GM21825 (cell line): ENCODE data around the gene LRRC56.
A peak's percentile ranks its signal among the peaks of the same experiment; 100 is the strongest.

Source experiments
- ATAC-seq: cut with Tn5 transposase; IDR thresholded peaks from one replicate; pipeline ENCODE4 v1.9.1; 2021; ENCODE audit warnings: mild to moderate bottlenecking, moderate library complexity; ENCODE audit not compliant: unreplicated experiment

Gene LRRC56

DNA sequence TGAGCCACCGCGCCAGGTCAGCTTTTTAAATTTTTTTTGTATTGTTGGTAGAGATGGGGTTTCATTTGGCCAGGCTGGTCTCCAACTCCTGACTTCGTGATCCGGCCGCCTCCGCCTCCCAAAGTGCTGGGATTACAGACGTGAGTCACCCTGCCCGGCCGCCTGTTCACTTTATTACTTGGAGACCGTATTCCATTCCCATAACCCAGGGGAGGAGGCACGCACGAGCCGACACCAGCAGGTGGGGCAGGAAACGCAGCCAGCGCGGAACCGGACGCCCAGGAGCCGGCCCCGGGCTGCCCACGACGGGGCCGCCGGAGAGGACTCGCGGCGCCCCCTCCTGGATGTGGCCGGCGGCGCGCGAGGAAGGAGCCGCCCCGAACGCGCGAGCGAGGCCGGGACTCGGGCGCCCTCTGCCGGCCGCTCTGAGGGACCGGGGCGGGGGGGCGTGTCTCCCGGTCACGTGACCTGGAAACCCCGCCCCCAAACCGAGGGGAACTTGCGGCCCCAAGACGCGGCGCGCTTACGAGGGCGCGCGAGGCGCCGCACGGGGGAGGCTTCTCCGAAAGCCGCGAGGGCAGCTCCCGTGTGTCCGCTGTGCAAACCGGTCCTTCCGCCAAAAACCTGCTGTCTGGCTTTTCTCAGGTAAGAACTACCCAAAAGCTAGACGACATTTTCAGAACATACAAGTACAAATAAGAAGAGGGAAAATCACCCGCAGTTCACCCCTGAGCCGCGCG, 18.7 kb upstream of the LRRC56 start:
- peak; percentile 84 for ATAC-seq

DNA sequence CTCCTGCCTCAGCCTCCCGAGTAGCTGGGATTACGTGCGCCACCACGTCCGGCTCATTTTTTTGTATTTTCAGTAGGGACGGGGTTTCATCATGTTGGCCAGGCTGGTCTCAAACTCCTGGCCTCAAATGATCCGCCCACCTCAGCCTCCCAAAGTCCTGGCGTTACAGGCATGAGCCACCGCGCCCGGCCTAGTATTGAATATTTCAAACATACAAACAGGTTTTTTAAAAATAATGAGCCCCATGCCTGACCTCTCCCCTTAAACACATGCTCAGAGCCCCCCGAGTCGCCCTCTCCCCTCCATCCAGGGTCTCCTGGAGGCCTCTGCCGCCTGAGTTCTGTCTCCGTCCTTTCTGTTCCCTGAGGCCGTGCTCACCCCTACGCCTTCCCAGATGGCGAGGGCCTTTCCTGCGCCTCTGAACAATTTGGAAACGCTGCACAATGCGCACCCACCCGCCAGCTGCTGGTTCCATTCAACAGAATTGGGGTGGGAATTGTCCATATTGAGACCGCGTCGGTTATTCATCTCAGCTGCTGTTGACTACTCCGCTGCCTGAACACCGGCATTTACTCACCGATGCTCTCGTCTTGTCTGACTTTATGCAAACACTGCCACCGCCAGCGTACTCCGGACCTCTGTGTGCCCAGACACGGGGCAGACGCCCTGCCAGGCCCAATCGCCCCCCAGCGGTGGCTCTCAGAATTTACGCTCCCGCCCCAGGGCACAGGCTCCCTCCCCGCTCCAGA, 16.7 kb upstream of the LRRC56 start:
- no peak for ATAC-seq

GRCh38 chr11:521177-521688, 16.1 kb upstream of the LRRC56 start:
- no peak for ATAC-seq

- no peak for ATAC-seq
Measured at GRCh38 chr11:526192-526591, 11.1 kb upstream of the LRRC56 start.

DNA sequence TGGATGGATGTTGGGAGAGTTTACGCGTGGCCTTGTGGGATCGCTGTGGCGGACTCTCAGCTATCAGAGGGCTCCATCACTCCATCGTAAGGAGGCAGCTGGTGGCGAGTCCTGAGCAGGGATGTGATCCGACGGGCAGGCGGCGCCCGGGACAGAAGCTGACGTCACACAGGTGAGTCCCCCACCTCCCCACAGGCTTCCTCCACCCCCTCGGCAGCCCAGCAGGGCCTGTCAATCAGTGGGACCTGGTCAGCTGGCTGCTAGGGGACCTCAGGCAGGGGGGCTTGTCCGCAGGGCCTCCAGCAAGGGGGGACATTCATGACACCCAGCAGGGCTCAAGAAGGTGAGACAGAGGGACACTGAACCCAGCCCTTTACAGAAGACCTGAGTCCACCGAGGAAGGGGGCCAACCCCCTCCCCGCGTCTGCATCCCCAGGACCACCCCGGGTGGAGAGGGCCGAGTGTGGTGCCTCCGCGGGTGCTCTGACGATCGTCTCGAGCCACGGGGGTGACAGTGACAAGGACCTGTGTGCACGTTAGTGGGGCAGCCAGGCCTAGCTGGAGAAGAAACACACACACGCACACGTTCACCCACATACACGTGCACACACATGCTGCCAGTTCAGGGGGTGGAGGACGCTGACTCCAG, 9.0 kb upstream of the LRRC56 start:
- ATAC-seq = no peak

DNA sequence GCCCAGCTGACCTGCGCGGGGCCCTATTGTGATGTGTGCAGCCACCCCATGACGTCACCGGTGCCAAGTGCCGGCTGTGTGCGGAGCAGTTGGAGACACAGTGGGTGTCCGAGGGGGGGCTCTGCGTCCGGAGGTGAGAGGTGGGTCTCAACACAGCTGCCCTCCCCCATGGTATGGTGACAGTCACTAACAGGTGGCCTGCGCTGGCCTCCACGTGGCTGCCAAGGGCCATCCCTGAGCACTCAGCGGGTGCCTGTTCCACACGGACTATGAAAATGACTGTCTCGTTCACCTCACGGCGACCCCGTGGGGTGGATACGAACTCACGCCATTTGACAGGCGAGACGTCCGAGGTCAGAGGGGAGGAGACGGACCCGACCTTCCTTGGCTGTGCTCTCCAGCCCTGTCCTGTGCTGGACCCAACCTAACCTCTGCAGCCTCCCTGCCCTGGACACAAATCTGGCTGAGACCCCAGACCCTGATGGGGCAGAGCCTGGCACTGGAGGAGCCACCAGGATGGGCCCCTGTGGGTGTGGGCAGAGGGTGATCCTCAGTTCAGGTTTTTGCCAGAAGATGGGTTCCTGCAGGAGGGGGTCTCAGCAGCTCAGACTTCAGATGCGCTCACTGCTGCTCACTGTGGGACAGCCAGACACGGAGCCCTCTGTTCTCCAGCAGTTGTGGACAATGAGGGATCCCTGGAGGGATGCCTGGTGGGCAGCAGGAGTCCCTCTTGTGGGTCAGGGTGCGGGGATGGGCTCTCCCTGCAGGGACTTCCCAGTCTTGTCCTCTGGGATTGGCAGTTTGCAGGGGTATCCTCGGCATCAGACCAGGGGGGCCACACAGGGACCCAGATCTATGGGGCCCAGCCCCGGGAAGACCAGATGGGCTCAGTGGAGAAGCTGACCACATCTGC, 8.3 kb upstream of the LRRC56 start:
- no peak for ATAC-seq

- no peak for ATAC-seq
Measured at GRCh38 chr11:529728-530411, 7.5 kb upstream of the LRRC56 start.

DNA sequence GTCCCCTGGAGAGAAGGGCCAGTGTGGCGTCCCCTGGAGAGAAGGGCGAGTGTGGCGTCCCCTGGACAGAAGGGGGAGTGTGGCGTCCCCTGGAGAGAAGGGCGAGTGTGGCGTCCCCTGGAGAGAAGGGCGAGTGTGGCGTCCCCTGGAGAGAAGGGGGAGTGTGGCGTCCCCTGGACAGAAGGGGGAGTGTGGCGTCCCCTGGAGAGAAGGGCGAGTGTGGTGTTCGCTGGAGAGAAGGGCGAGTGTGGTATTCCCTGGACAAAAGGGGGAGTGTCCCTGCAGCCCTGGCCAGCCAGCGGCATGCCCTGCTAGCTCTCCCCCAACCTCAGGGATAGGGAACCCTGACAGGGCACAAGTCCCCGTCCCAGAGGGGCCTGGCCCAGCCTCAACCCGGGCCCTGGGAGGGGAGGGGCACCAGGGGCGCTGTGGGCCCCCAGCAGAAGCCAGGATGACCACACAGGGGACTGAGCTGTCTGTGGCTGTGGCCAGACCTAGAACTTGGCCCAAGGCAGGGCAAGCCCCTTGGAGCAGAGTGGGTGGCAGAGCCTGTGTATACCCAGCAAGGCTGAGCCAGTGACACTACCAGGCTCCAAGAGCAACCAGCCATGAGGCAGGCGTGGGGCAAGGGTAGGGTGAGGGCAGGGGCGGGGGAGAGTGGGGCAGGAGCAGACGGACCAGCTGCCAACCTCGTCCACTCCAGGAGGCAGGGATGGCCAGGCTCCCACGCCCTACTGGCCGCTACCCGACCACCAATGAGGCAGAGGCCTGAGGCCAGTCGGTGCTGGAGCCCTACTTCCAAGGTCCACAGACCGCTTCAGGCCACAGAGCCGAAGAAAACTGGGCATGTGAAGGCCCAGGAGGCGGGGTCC, 6.1 kb upstream of the LRRC56 start:
- ATAC-seq = no peak

DNA sequence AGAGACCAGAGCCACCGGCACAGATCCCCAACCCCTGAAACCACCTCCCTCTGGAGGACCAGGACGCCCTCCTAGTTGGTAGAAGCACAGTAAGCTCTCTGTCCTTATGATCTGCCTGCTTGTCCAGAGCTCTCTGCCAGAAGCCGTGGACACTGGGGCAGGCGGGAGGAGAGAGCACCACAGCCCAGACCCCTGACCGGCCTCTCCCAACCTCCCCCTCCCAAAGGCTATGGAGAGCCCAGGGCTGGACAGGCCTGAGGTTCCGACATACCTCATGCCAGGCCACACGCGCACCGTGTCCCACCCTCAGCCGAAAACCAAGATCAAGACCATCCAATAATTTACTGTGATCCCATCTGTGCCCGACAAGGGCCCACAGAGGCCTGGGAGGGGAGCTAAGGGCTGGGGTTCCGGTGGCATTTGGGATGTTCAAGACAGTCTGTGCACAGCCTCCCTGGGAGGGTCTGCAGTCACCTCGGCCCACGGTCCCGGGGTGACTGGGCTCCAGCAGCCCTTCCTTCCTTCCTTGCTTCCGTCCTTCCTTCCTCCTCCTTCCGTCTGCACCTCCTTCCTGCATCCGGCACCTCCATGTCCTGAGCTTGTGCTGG, 5.3 kb upstream of the LRRC56 start:
- ATAC-seq = no peak

DNA sequence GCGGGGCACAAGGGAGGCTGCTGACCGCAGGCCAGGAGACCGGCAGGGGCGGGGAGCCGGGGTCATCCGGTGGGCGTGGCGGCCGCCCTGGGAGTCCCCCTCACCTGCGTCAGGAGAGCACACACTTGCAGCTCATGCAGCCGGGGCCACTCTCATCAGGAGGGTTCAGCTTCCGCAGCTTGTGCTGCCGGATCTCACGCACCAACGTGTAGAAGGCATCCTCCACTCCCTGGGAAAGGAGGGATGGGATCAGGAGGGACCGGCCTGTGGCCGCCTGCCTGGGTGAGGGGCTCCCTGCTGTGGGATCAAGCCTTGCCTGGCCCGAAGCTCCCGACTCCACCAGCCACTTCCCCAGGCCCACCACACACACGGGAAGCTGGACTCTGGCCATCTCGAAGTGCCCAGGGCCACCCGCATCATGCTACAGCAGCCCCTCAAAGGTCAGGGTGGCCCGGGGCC, 4.8 kb upstream of the LRRC56 start:
- ATAC-seq = no peak

DNA sequence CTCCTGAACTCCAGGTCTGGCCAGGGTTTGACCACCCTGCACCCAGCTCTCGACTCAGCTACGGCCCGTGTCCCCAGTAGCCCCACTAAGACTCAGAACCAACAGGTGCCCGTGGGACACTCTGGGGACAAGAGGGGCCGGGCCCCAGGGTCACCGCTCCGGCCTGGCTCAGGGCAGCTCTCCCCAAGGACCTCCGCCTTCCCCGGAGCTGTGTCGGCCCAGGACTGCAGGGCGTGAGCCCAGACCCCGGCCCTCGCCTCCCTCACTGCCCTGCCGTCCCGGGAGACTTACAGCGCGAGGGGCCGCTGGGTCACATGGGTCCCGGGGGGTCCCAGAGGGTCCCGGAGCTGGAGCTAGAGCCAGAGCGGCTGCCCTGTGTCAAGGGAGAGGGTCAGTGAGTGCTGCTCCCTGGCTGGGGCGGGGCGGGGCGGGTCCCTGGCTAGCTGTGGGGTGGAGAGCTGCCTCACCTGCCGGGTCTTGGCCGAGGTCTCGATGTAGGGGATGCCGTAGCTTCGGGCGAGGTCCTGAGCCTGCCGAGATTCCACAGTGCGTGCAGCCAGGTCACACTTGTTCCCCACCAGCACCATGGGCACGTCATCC, 4.2 kb upstream of the LRRC56 start:
- no peak for ATAC-seq

GRCh38 chr11:533586-534395, 3.5 kb upstream of the LRRC56 start:
- no peak for ATAC-seq

DNA sequence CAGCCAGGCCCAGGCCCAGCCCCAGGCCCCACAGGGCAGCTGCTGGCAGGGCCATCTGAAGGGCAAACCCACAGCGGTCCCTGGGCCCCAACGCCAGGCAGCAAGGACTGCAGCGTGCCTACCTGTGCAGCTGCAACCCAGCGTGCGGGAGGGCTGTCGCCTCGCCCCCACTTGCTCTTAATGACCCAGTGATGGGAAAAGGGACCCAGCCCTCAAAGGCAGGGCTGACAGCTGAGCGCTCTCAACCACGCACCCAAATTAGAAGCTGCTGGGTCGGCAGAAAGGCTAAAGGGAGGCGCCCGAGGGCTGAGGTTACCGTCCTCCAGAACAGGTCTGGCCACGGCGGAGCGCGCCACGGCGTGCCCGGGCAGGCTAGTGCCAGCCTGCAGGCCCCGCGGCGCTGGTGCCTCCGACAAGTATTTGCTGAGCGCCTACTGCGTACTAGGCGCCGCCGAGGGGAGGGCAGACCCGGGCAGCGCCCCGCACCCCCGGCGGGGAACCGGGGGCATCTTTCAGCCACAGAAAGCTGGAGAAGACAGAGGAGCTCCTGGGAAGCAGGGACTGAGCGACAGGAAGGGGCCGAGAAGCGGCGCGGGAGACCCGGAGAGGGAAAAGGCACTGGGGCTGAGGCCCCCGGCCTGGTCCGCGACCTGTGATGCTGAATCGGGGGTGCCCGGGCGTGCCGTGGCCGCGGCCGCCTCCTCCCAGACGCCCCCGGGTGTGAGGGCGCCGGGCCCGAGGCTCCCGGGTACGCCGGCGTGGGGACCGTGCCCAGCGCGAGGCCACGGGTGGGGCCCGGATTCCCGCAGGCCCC, 2.7 kb upstream of the LRRC56 start:
- ATAC-seq = peak; percentile 1

DNA sequence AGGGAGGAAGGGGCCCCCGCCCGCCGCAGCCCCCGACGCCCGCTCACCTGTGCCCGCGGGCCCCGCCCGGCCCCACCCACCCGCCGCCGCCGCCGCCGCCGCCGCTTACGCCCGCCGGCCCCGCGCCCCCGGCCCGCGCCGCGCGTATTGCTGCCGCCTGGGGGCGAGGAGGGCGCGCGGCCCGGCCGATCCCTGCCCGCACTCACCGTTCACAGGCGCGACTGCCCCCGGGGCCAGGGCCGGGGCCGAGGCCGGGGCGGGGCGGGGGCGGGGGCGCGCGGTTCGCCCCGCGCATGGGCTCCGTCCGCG, 2.2 kb upstream of the LRRC56 start:
- ATAC-seq = no peak

GRCh38 chr11:535519-536454, 1.5 kb upstream of the LRRC56 start, which contains the start of gene HRAS:
HRAS (minus strand) TSS chr11:535576.
- peak; percentile 68 for ATAC-seq
